ENCODE data around the gene SMTNL1. TPM values are rescaled to one million over a fixed set of nuclear protein-coding genes. Genes with fewer than 3 reads are reported as not detected.

The SMTNL1 gene
- total and polyA plus RNA-seq, 9 of the 15 experiments (the other 6 are each of a cell fraction or from before 2014, with no cell fraction given), result not detected

DNA sequence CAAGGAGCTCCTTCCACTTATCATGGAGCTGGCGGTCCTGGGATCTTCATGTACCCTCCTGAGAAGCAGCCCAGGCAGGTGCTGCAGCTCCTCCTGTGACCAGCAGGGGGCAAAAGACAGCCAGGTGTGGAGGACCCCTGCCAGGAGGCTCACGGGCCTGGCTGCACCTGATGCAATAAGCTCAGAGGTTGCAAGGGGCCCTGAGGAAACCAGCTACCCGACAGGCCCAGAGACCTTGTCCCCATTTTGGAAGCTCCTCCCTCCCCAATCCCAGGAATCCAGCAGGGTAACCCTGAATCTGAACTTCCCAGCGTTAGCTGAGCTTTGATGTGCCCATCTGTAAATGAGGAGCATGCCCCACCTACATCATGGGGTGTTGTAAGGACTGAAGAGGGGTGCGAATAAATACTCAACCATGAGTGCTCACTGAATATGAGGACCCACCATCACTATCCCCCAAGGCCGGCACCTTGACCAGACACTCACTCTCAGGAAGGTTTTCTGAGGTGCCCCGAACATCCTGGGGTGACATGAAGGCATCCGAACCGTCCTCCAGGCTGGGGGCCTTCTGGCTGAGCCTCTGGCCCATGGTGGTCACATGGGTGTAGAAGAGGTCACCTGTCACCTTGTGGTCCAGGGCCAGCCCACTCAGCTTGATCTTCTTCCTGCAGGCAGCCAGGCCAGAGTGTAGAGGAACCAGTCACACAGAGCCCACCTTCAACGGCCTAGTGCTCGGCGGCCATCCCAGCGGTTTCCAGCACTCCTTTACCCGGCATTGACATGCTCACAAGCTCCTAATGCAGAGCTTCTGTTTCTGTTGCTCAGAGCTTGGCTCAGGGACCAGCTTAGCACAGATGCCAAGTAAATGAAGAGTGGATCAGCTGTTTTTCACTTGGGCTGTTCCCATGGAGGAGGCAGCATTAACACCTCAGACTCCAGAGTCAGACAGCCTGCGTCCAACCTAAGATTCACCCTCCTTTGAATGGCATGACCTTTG is 43.6 kb upstream of the SMTNL1 start (continued):
- peak; percentile 43; the same call in 1 of the 2 replicates for TF ChIP-seq L3MBTL2 (IDR thresholded peaks at IDR 0.05)
- no peak for TF ChIP-seq ZNF133 (CRISPR knock-in tag; IDR thresholded peaks at IDR 0.05)
- TF ChIP-seq ZNF316 (IDR thresholded peaks at IDR 0.05), result no peak
- TF ChIP-seq SRSF1 (IDR thresholded peaks at IDR 0.05; ENCODE audit: low read depth, low read length), result no peak
- TF ChIP-seq HNRNPLL (IDR thresholded peaks at IDR 0.05; ENCODE audit: low read depth, low read length, poor library complexity, severe bottlenecking), result no peak
- no peak for TF ChIP-seq FOXM1 (IDR thresholded peaks at IDR 0.05; ENCODE audit: low read depth)
- no peak for TF ChIP-seq FOXM1 (CRISPR knock-in tag; IDR thresholded peaks at IDR 0.05; ENCODE audit: low read depth)
- 0 out of 2 replicates have a peak, but pooled peaks have one; percentile 24 for TF ChIP-seq ZNF175 (CRISPR knock-in tag; IDR thresholded peaks at IDR 0.05; ENCODE audit: low read depth)
- peak; percentile 74 for TF ChIP-seq EP300 (IDR thresholded peaks at IDR 0.05; ENCODE audit: low read length)
- no peak for TF ChIP-seq FOXK2 (conservative IDR thresholded peaks at IDR 0.05 in 1 of 2, IDR thresholded peaks at IDR 0.05 in 1 of 2; ENCODE audit: low read depth in 2 of 2)
- TF ChIP-seq SETDB1 (IDR thresholded peaks at IDR 0.05; ENCODE audit: low read length), result no peak
- peak; percentile 83 for TF ChIP-seq BACH1 (tag; IDR thresholded peaks at IDR 0.05)
- TF ChIP-seq, protein P1, sequence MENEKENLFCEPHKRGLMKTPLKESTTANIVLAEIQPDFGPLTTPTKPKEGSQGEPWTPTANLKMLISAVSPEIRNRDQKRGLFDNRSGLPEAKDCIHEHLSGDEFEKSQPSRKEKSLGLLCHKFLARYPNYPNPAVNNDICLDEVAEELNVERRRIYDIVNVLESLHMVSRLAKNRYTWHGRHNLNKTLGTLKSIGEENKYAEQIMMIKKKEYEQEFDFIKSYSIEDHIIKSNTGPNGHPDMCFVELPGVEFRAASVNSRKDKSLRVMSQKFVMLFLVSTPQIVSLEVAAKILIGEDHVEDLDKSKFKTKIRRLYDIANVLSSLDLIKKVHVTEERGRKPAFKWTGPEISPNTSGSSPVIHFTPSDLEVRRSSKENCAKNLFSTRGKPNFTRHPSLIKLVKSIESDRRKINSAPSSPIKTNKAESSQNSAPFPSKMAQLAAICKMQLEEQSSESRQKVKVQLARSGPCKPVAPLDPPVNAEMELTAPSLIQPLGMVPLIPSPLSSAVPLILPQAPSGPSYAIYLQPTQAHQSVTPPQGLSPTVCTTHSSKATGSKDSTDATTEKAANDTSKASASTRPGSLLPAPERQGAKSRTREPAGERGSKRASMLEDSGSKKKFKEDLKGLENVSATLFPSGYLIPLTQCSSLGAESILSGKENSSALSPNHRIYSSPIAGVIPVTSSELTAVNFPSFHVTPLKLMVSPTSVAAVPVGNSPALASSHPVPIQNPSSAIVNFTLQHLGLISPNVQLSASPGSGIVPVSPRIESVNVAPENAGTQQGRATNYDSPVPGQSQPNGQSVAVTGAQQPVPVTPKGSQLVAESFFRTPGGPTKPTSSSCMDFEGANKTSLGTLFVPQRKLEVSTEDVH (IDR thresholded peaks at IDR 0.05; ENCODE audit: low read depth, partially characterized antibody), result no peak
- TF ChIP-seq ZKSCAN3 (CRISPR knock-in tag; IDR thresholded peaks at IDR 0.05), result no peak
- no peak for TF ChIP-seq TGIF2 (CRISPR knock-in tag; IDR thresholded peaks at IDR 0.05)
- TF ChIP-seq JUNB (CRISPR knock-in tag; conservative IDR thresholded peaks at IDR 0.05), result no peak
- no peak for TF ChIP-seq STAT5A (IDR thresholded peaks at IDR 0.05; ENCODE audit: borderline replicate concordance, low read length)
- TF ChIP-seq ATF2 (CRISPR knock-in tag; IDR thresholded peaks at IDR 0.05), result no peak
- peak; percentile 75 for TF ChIP-seq ATF7 (IDR thresholded peaks at IDR 0.05)
- TF ChIP-seq, protein P2, sequence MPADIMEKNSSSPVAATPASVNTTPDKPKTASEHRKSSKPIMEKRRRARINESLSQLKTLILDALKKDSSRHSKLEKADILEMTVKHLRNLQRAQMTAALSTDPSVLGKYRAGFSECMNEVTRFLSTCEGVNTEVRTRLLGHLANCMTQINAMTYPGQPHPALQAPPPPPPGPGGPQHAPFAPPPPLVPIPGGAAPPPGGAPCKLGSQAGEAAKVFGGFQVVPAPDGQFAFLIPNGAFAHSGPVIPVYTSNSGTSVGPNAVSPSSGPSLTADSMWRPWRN (IDR thresholded peaks at IDR 0.05; ENCODE audit: low read depth), result no peak
- no peak for TF ChIP-seq CSDE1 (IDR thresholded peaks at IDR 0.05)
- TF ChIP-seq BRD9 (IDR thresholded peaks at IDR 0.05; ENCODE audit: low read depth, partially characterized antibody), result peak; percentile 17
- TF ChIP-seq ZNF695 (CRISPR knock-in tag; IDR thresholded peaks at IDR 0.05), result no peak
- no peak for TF ChIP-seq SNIP1 (IDR thresholded peaks at IDR 0.05; ENCODE audit: low read depth)
- TF ChIP-seq TAF15 (IDR thresholded peaks at IDR 0.05; ENCODE audit: low read depth, low read length), result no peak
- no peak for TF ChIP-seq ZNF785 (CRISPR knock-in tag; IDR thresholded peaks at IDR 0.05)

Data from K562 (cell line).